HG02571 (cell line): ENCODE data around the gene PPIA.
A peak's percentile ranks its signal among the peaks of the same experiment; 100 is the strongest.
"Not testable (repeated sequence)": the region's sequence is repeated elsewhere in the genome, so short reads cannot be mapped to it uniquely, and the experiment has no call there.

ENCODE experiments used
- ATAC-seq: cut with Tn5 transposase; IDR thresholded peaks from one replicate; pipeline ENCODE4 v1.9.1; 2021; ENCODE audit warnings: mild to moderate bottlenecking, moderate library complexity; ENCODE audit not compliant: unreplicated experiment

Gene PPIA

GRCh38 chr7:44819292-44819691, 22.8 kb downstream of the PPIA start:
- ATAC-seq: no peak

DNA sequence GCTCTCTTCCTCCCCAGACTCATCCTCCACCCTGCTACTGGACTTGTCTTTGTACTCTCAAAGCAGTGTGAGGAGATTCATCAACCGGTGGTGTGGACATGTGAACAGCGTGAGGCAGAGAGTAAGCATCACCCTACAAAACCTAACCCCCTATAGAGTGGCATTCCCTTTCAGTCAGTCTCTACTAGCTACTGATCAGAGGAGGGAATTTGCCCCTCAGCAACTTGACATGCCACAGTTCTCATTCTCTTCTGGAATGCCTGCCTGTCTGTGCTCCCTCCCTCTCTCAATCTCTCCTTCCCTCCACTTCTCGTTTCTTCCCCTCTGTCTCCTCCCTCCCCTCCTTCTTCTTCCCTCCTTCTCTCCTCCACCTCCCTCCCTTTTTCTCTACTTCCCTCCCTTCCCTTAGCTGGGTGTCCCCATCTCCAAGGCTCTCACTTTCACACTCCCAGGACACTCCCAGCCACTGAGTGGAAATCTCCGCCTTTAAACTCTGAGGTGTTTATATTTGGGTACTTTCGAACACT, 26.8 kb downstream of the PPIA start:
- ATAC-seq: no peak

GRCh38 chr7:44824894-44825526, 28.5 kb downstream of the PPIA start:
- no peak for ATAC-seq

GRCh38 chr7:44827567-44827966, 31.1 kb downstream of the PPIA start:
- ATAC-seq: no peak

DNA sequence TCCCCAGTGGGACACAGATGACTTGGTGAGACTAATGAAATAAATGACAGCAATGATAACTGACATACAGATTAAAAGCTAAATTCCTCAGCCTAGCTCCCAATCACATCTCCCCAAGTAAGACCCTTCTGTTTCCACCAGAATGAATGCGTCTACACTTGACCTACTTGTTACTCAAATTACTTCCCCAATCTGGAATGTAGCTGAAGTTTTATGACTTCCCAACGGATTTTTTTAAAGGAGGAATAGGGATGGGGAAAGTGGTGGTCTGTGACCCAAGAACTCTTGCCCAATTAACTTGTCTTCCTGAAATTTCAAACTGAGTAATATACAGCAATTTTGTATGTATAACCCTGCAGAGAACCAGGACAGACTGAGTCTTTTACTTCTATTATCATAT, 42.3 kb downstream of the PPIA start:
- ATAC-seq: no peak

DNA sequence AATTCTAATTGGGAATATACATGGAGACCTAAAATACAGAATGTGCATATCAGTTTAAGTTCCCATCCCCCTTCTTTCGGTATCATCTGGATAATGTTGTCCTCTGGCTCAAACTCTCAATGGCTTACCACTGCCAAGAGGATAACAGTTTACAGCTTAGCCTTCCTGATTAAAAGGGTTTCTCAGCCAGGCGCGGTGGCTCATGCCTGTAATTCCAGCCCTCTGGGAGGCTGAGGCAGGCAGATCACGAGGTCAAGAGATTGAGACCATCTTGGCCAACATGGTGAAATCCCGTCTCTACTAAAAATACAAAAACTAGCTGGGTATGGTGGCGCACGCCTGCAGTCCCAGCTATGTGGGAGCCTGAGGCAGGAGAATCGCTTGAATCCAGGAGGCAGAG, 46.2 kb downstream of the PPIA start:
- ATAC-seq: not testable (repeated sequence)

GRCh38 chr7:44843440-44843839, 47.0 kb downstream of the PPIA start:
- ATAC-seq: not testable (repeated sequence)

GRCh38 chr7:44845451-44845850, 49.0 kb downstream of the PPIA start:
- no peak for ATAC-seq

DNA sequence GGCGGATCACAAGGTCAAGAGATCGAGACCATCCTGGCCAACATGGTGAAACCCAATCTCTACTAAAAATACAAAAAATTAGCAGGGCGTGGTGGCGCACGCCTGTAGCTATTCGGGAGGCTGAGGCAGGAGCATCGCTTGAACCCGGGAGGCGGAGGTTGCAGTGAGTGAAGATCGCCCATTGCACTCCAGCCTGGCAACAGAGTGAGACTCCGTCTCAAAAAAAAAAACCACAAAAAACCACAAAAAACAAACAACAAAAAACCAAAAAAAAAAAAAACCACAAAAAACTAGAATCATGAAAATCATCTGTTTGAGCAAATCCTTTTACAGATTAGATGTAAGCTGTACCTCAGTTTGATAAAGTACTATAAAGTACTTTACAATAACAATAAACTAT, 49.9 kb downstream of the PPIA start:
- ATAC-seq: not testable (repeated sequence)

GRCh38 chr7:44846816-44847508, 50.5 kb downstream of the PPIA start:
- ATAC-seq: no peak

DNA sequence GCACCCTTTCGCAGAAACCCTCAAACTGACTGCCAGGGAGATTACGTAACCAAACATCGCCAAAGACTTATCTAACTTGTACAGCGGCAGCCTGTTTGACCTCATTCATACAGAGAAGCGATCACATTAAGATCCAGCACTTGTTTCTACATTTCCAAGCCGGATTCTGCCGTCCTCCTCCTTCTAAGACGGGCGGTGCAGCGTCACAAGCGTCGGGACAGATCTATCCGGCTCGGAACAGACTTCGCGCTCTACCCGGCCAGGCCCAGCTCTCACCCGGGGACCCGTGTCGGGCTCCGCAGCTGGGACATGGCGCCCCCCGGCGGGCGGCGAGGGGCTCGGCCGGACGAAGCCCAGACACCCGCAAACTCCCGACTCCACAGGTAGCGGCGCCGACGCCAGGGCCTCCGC, 51.0 kb downstream of the PPIA start:
- peak; percentile 64 for ATAC-seq

- ATAC-seq: peak; percentile 84
Observed at GRCh38 chr7:44847920-44848634, 51.6 kb downstream of the PPIA start, which contains the start of gene H2AZ2. Gene H2AZ2, minus strand, starts transcription at chr7:44848087. Its CDS starts 116 bp downstream, at chr7:44847971.

- ATAC-seq: no peak
Observed at GRCh38 chr7:44849259-44849884, 52.9 kb downstream of the PPIA start.

- no peak for ATAC-seq
Observed at GRCh38 chr7:44849885-44850544, 53.5 kb downstream of the PPIA start.

- ATAC-seq: no peak
Observed at GRCh38 chr7:44852590-44852989, 56.1 kb downstream of the PPIA start.
